Cardiac muscle cell (in vitro differentiated cells and primary cell): ENCODE data around the gene RBM39. TPM values are rescaled to one million over a fixed set of nuclear protein-coding genes. Genes with fewer than 3 reads are reported as not detected.
"Not testable (repeated sequence)": the region's sequence is repeated elsewhere in the genome, so short reads cannot be mapped to it uniquely, and the experiment has no call there.

Source experiments
- DNase-seq, 2 donors: peaks; one replicate each; pipeline versions ENCODE4 v3.0.0 to v3.0.0-alpha.2; 2010 to 2017; ENCODE audit warnings: low read depth in 1 of 2, low spot score in 1 of 2
- H3K27ac ChIP-seq: fragments of 200-600 bp; sonication (generic); 2 replicates; pipeline ENCODE4 v1.5.1; 2016
- H3K27me3 ChIP-seq: fragments of 200-600 bp; sonication (generic); 2 replicates; pipeline ENCODE4 v1.6.0; 2016; ENCODE audit warnings: control low read depth
- H3K36me3 ChIP-seq: fragments of 200-600 bp; sonication (generic); 2 replicates; pipeline ENCODE4 v1.5.1; 2016; ENCODE audit warnings: control low read depth
- H3K4me1 ChIP-seq: fragments of 200-600 bp; sonication (generic); 2 replicates; pipeline ENCODE4 v1.8.1; 2017; ENCODE audit warnings: low read depth, mild to moderate bottlenecking, mixed run types
- H3K4me3 ChIP-seq: fragments of 200-600 bp; sonication (generic); 2 replicates; pipeline ENCODE4 v1.5.1; 2016; ENCODE audit warnings: mild to moderate bottlenecking
- H3K9me3 ChIP-seq: fragments of 200-600 bp; sonication (generic); 2 replicates; pipeline ENCODE4 v1.5.1; 2017; ENCODE audit warnings: low read depth, mild to moderate bottlenecking, control low read depth
- polyA plus RNA-seq: library from polyadenylated mRNA; unstranded; fragments of >200 nt; fragmentation: Nextera tagmentation; extraction: Ambion mirVana; gene quantifications from 2 replicates; pipeline ENCODE4 v1.2.1, GENCODE V29; 2016
- total RNA-seq: library from RNA; depleted of rRNA; stranded (reverse); fragments of >200 nt; gene quantifications from 2 replicates; pipeline ENCODE4 v1.2.3, GENCODE V29; 2016
- TF ChIP-seq, protein P1 (sequence below): IDR thresholded peaks from 2 replicates; pipeline ENCODE4 v1.5.1; 2012; ENCODE audit warnings: low read depth, mild to moderate bottlenecking, low read length

Gene RBM39
- total and polyA plus RNA-seq, 2 experiments from 2014 or later = 202 to 299 TPM

DNA sequence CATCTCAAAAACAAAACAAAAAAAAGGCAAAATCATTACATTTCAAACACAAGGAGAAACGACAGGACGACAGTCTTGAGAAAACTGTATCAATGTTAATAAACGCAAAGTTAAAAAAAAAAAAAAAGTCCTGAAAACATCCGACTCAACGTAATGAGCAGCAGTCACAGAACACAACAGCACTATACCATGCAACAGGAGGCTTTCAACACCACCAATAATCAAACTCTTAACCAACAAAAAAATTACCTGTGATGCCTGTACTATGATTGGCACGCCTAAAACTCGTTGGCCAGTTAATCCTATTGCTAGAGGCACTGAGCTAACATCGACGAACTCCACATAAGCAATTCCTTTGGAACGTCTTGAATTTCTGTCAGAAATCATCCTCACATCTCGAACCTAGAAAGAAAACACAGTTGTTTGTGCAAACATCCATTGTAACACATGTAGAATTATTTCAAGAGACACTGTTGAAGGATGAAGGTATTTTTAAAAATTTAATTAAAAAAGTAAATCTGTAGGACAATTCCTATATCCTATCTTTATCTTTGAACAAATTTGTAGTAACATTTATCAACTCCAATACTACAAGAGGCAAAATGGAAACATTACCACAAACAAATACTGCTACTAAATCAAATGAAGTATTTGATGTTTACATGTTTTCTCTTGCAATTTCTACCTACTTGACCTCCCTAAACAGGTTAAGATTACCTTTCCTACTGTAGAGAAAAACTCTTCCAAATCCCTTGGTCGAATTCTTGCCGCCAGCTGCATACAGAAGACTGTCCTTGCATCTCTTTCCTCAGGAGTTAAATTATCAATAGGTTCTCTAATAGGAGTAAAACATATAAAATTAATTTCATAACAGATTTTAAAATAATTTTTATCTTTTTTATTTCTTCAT, 17.5 kb downstream of the RBM39 start:
- Histone ChIP-seq H3K4me3 (no peak overlapping the region), H3K36me3 (peaks cover 95% of the 10 kb centered on the region), H3K4me1 (no peaks in the 10 kb centered on the region), H3K27ac (no peak overlapping the region), H3K9me3 (no peaks in the 10 kb centered on the region), H3K27me3 (no peaks in the 10 kb centered on the region)
- TF ChIP-seq, protein P1, sequence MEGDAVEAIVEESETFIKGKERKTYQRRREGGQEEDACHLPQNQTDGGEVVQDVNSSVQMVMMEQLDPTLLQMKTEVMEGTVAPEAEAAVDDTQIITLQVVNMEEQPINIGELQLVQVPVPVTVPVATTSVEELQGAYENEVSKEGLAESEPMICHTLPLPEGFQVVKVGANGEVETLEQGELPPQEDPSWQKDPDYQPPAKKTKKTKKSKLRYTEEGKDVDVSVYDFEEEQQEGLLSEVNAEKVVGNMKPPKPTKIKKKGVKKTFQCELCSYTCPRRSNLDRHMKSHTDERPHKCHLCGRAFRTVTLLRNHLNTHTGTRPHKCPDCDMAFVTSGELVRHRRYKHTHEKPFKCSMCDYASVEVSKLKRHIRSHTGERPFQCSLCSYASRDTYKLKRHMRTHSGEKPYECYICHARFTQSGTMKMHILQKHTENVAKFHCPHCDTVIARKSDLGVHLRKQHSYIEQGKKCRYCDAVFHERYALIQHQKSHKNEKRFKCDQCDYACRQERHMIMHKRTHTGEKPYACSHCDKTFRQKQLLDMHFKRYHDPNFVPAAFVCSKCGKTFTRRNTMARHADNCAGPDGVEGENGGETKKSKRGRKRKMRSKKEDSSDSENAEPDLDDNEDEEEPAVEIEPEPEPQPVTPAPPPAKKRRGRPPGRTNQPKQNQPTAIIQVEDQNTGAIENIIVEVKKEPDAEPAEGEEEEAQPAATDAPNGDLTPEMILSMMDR = no peak
- DNase-seq = no peak

DNA sequence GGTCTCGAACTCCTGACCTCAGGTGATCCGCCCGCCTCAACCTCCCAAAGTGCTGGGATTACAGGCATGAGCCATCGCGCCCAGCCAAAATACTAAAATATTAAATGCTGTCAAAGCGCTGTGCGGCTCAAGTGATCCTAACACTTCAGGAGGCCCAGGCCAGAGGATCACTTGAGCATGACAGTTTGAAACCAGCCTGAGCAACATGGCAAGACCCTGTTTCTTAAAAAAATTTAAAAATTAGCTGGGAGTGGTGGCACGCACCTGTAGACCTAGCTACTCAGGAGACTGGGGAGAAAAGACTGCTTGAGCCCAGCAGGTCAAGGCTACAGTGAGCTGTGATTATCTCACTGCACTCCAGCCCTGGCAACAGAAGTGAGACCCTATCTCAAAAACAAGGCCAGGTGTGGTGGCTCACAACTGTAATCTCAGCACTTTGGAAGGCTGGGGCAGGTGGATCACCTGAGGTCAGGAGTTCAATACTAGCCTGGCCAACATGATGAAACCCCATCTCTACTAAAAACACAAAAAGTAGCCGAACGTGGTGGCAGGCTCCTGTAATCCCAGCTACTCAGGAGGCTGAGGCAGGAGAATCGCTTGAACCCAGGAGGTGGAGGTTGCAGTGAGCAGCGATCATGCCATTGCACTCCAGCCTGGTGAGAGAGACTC, 18.3 kb downstream of the RBM39 start:
- not testable (repeated sequence) for H3K27ac ChIP-seq, H3K4me3 ChIP-seq, H3K9me3 ChIP-seq, H3K27me3 ChIP-seq, H3K4me1 ChIP-seq, DNase-seq
- peaks cover 95% of the 10 kb centered on the region for H3K36me3 ChIP-seq

DNA sequence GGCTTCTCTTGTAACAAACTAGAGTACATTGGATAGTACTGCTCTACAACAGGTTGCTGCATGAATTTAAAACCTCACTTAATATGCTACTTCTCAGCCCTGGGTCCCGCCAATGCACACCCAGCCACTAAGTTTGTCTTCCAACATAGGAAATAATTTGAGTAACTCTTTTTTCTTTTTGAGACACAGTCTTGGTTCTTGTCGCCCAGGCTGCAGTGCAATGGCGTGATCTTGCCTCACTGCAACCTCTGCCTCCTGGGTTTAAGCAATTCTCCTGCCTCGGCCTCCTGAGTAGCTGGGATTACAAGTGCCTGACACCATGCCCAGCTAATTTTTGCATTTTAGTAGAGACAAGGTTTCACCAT, 18.8 kb downstream of the RBM39 start:
- H3K27ac ChIP-seq, DNase-seq, H3K4me1 ChIP-seq, H3K4me3 ChIP-seq, H3K9me3 ChIP-seq, H3K27me3 ChIP-seq: not testable (repeated sequence)
- H3K36me3 ChIP-seq = peaks cover 92% of the 10 kb centered on the region

DNA sequence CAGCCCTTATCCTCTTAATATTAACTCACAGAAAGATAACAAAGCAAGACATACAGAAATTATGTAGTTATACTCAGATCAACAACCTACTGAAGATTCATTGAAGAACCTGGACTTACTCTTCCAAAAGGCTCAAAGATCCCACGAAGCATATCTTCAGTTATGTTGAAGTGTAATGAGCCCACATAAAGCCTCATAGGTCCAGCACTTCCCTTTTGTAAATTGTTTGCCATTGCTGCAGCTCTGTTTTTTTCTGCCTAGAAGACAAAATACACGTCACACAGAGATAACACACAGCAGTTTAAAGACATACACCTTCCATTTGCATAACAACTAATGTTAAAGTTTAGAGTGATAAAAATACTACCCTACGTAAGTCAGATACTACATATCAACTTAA, 20.4 kb downstream of the RBM39 start:
- Histone ChIP-seq H3K27me3 (no peaks in the 10 kb centered on the region), H3K9me3 (no peaks in the 10 kb centered on the region), H3K36me3 (peaks cover 93% of the 10 kb centered on the region), H3K4me1 (no peaks in the 10 kb centered on the region), H3K4me3 (no peak overlapping the region), H3K27ac (peak overlapping the region; percentile 24)
- DNase-seq = no peak
- TF ChIP-seq, protein P1 = no peak

DNA sequence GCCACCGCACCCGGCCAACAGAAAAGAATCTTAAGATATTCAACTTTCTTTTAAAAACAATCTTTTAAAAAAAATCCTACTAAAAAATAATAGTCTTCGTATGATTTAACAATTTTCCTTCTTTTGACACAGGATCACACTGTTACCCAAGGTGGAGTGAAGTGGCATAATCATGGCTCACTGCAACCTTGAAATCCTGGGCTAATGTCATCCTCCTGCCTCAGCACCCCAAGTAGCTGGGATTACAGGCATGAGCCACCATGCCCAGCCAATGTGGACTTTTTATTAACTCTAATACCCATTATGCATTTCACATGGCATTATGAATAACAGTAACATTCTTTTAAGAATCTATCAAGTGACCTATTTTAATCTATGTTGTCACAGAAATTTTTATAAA, 20.8 kb downstream of the RBM39 start:
- Histone ChIP-seq H3K4me1 (no peaks in the 10 kb centered on the region), H3K27ac (no peak overlapping the region), H3K27me3 (no peaks in the 10 kb centered on the region), H3K9me3 (no peaks in the 10 kb centered on the region), H3K36me3 (peaks cover 93% of the 10 kb centered on the region), H3K4me3 (no peak overlapping the region)
- no peak for DNase-seq
- TF ChIP-seq, protein P1 = no peak

DNA sequence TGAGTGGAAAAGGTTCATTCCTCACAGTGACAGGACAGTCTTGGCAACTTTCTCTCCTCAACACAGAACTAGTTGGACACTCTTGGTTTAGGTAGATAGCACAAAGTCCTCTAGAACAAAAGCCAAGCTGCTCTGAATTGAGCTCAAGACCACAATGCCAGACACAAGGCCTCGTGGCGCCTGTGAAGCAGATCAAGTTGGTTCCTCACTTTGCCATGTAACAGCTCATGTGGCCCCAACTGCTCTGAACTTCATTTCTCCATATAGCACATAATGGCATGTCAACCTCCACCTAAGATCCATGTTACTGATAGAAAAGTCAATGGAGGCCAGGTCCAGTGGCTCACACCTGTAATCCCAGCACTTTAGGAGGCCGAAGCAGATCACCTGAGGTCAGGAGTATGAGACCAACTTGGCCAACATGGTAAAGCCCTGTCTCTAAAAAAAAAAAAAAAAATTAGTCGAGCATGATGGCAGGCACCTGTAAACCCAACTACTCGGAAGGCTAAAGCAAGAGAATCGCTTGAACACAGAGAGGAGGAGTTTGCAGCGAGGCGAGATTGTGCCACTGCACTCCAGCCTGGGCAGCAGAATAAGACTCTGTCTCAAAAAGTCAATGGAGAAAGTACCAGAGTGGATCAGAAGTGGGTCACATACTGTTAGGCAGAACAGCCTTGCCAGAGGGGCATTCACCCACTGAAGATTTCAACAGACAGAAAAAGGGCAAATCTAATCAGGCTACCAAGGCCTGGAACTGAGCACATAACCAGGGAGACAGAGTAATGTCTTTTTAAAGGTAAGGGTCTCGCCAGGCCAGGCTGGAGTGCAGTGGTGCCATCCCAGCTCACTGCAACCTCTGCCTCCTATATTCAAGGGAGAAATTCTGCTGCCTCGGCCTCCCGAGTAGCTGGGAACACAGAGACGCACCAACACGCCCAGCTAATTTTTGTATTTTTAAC, 21.6 kb downstream of the RBM39 start:
- Histone ChIP-seq H3K36me3 (peaks cover 94% of the 10 kb centered on the region), H3K27me3 (no peaks in the 10 kb centered on the region), H3K27ac (peak overlapping the region; percentile 25), H3K9me3 (no peaks in the 10 kb centered on the region), H3K4me1 (no peaks in the 10 kb centered on the region), H3K4me3 (no peak overlapping the region)
- TF ChIP-seq, protein P1 = no peak
- no peak for DNase-seq
